HG02678 (cell line): ENCODE data around the gene HSF2BP.
"Not testable (repeated sequence)": the region's sequence is repeated elsewhere in the genome, so short reads cannot be mapped to it uniquely, and the experiment has no call there.

ENCODE experiments used
- ATAC-seq: cut with Tn5 transposase; IDR thresholded peaks from one replicate; pipeline ENCODE4 v1.9.1; 2021; ENCODE audit warnings: mild to moderate bottlenecking, moderate library complexity; ENCODE audit not compliant: unreplicated experiment

HSF2BP gene

DNA sequence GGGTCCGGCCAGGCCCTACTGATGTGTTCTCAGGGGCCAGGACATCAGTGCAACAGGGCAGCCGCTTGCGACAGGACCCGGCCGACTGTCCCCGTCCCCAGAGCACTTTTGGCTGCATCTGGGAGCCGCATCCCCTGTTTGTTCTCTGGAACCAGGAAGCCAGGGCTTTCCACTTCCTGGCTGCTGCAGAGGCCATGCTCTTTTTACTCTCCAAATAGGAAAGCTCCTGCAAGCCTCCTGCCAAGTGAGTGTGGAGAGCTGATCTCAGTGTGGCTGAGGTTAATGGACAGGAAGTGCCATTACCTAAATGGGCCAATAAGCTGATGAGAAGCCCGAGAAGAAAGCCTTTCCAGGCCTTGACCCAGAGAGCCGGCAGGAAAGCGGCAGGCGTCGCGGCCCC, 180.1 kb downstream of the HSF2BP start:
- not testable (repeated sequence) for ATAC-seq
